BJ (cell line): ENCODE data around the gene DCLRE1C. TPM values are rescaled to one million over a fixed set of nuclear protein-coding genes. Genes with fewer than 3 reads are reported as not detected.

Source experiments
- CTCF ChIA-PET: fragments of 350-600 bp; formaldehyde crosslinking; extraction: SDS; loops from one replicate; lab custom pipeline; 2021; ENCODE audit warnings: antibody characterized with exemption, inconsistent platforms; lab: Yijun Ruan, JAX
- POLR2A ChIA-PET: fragments of 300-600 bp; sonication (Branson Sonifier 250); formaldehyde crosslinking; extraction: SDS; loops from one replicate; lab custom pipeline; 2021; ENCODE audit warnings: antibody characterized with exemption; lab: Charles Lee
- DNase-seq: peaks from one replicate; pipeline ENCODE4 v3.0.0-alpha.2; 2011; ENCODE audit warnings: low read depth
- H3K27me3 ChIP-seq: 2 replicates; pipeline ENCODE4 v1.6.0; 2011; ENCODE audit warnings: low read length; ENCODE audit not compliant: control insufficient read depth, insufficient read depth
- H3K36me3 ChIP-seq: 2 replicates; pipeline ENCODE4 v1.5.1; 2011; ENCODE audit warnings: low read length; ENCODE audit not compliant: control insufficient read depth, insufficient read depth
- H3K4me3 ChIP-seq: 2 replicates; pipeline ENCODE4 v1.5.1; 2011; ENCODE audit warnings: low read depth, mild to moderate bottlenecking, control low read depth, low read length
- CTCF ChIP-seq: IDR thresholded peaks from 2 replicates; pipeline ENCODE4 v1.5.1; 2011; ENCODE audit warnings: low read depth, mild to moderate bottlenecking, control low read depth, inconsistent platforms, low read length, moderate library complexity; ENCODE audit not compliant: insufficient read depth
- polyA plus RNA-seq: library from polyadenylated mRNA; depleted of rRNA; stranded (reverse); fragments of >200 nt; gene quantifications from 2 replicates; pipeline ENCODE4 v1.2.3, GENCODE V29; 2011

The DCLRE1C gene
- polyA plus RNA-seq, 1 experiment = 4.1 TPM

- POLR2A ChIA-PET = no interaction called here
- no peak for DNase-seq
- Histone ChIP-seq H3K36me3 (peaks cover 18% of the 10 kb centered on the region), H3K4me3 (no peak overlapping the region), H3K27me3 (no peaks in the 10 kb centered on the region)
- no peak for TF ChIP-seq CTCF
- CTCF ChIA-PET = interaction anchor here (1.1 to 1.2 kb wide), 2 partner anchors 20 to 23 kb away, joined by 3 read pairs; no protein-coding TSS in a partner anchor
Observed at GRCh38 chr10:14924013-14924412, 29.9 kb downstream of the DCLRE1C start.

- ChIA-PET CTCF (no interaction called here), POLR2A (no interaction called here)
- Histone ChIP-seq H3K4me3 (no peak overlapping the region), H3K36me3 (peaks cover 13% of the 10 kb centered on the region), H3K27me3 (no peaks in the 10 kb centered on the region)
- no peak for DNase-seq
- TF ChIP-seq CTCF = no peak
Observed at GRCh38 chr10:14918964-14919363, 34.9 kb downstream of the DCLRE1C start.

- no peak for DNase-seq
- CTCF ChIA-PET = no interaction called here
- no peak overlapping the region for H3K4me3 ChIP-seq
- POLR2A ChIA-PET = interaction anchor here (0.6 kb wide), 1 partner anchor 80 kb away, joined by 3 read pairs; no protein-coding TSS in a partner anchor
- no peaks in the 10 kb centered on the region for H3K27me3 ChIP-seq
- TF ChIP-seq CTCF = no peak
- peaks cover 10% of the 10 kb centered on the region for H3K36me3 ChIP-seq
Observed at GRCh38 chr10:14917827-14918226, 36.1 kb downstream of the DCLRE1C start.

GRCh38 chr10:14916600-14916999 lies 37.3 kb downstream of the DCLRE1C start:
- ChIA-PET POLR2A (no interaction called here), CTCF (interaction anchor here (0.5 kb wide), 1 partner anchor 190 kb away, joined by 3 read pairs; no protein-coding TSS in a partner anchor)
- H3K4me3 ChIP-seq = no peak overlapping the region
- no peaks in the 10 kb centered on the region for H3K27me3 ChIP-seq
- no peak for TF ChIP-seq CTCF
- H3K36me3 ChIP-seq = peaks cover 7% of the 10 kb centered on the region
- DNase-seq = no peak

- ChIA-PET CTCF (no interaction called here), POLR2A (no interaction called here)
- Histone ChIP-seq H3K27me3 (no peaks in the 10 kb centered on the region), H3K36me3 (peaks cover 4% of the 10 kb centered on the region; the same call in 1 of the 2 replicates), H3K4me3 (no peak overlapping the region)
- no peak for DNase-seq
- TF ChIP-seq CTCF = no peak
Observed at GRCh38 chr10:14911801-14912200, 42.1 kb downstream of the DCLRE1C start.
